Ramos (cell line): ENCODE data around the gene KIF3B.
"Not testable (repeated sequence)": the region's sequence is repeated elsewhere in the genome, so short reads cannot be mapped to it uniquely, and the experiment has no call there.

Experiments used
- in situ Hi-C: fragments of 300-500 bp; cut with MboI; formaldehyde crosslinking; loops from one replicate; pipeline ENCODE4 v1.14.3; 2022; ENCODE audit warnings: low sequenced_read_pairs; ENCODE audit not compliant: unreplicated experiment

Gene KIF3B

DNA sequence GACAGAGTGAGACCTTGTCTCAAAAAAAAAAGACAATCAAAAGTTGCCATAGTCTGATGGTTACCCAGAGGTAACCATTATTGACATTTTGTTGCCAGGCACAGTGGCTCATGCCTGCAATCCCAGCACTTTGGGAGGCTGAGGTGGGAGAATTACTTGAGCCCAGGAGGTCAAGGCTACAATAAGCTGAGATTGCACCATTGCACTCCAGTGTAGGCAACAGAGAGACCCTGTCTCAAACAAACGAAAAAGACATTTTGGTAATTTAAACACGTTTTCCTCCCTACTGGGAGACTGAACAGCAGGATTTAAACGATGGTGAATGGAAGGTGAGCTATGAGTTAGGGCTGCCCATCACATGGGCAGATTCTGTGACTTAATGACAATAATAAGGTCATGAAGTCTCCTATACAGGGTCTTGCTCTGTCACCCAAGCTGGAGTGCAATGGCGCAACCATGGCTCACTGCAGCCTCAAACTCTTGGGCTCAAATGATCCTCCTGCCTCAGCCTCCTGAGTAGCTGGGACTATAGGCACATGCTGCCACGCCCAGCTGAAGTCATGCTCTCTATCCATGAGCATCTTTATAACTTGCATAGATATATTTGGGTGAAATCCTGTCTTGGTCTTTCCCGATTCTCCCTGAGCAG is 76.5 kb downstream of the KIF3B start:
- in situ Hi-C loops: no loop called here

DNA sequence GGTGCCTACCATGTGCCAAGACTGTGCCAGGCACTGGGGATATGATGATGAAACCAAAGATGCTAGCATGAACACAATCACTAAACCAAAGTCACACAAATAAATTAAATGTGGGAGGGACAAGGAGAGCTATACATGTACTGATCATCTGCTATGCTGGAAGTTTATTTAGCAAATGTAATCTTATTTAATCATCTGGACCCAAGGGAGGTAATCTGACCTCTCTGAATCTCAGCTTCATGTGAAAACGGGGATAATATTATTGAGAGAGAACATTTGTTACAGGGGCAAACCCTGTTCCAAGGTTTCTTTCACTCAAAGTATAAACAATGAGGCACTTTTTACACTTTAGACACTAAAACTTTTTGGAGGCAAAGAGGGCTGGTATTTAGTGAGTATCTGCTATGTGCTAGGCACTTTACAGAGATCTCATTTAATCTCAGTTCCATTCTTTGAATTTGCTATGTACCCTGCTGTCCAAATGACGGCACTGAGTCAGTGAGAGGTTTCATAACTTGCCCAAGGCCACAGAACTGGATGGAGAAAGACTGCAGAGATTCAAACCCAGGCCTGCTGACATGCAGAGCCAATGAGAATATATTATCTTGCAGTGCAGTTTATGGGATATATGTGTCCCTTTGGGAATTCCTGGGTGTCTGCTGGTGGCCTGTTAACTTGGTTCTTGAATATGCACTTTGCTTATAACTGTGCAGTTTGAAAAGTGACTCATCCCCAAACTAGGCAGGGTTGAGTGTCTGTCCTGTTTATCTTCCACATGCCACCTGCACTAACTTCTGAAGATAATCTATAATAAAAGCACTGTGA is 77.4 kb downstream of the KIF3B start:
- in situ Hi-C loops: no loop called here

DNA sequence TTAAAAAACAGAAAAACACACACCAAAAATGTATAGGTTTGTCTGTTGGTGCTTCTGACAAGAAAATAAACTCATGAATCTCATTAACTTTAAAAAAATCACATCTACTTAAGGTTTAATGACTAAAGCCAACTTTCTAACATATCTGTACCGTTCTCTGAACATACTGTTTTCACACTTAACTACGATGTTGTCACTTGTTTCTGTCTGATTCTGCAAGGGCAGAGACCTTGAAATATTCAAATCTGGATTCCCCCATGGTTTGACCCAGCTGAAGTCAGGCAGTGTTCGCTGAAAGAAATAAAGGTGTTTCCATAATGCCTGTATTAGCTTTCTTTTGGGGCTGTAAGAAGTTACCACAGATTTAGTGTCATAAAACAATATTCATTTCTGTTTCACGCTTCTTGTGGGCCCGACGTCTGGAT is 78.0 kb downstream of the KIF3B start:
- in situ Hi-C loops: no loop called here

GRCh38 chr20:32355907-32356621 is 78.6 kb downstream of the KIF3B start:
- in situ Hi-C loops: not testable (repeated sequence)

- in situ Hi-C loops: no loop called here
These were observed 79.3 kb downstream of the KIF3B start for GRCh38 chr20:32356622-32357374.

- in situ Hi-C loops: no loop called here
These were observed 80.0 kb downstream of the KIF3B start for GRCh38 chr20:32357375-32357868.

DNA sequence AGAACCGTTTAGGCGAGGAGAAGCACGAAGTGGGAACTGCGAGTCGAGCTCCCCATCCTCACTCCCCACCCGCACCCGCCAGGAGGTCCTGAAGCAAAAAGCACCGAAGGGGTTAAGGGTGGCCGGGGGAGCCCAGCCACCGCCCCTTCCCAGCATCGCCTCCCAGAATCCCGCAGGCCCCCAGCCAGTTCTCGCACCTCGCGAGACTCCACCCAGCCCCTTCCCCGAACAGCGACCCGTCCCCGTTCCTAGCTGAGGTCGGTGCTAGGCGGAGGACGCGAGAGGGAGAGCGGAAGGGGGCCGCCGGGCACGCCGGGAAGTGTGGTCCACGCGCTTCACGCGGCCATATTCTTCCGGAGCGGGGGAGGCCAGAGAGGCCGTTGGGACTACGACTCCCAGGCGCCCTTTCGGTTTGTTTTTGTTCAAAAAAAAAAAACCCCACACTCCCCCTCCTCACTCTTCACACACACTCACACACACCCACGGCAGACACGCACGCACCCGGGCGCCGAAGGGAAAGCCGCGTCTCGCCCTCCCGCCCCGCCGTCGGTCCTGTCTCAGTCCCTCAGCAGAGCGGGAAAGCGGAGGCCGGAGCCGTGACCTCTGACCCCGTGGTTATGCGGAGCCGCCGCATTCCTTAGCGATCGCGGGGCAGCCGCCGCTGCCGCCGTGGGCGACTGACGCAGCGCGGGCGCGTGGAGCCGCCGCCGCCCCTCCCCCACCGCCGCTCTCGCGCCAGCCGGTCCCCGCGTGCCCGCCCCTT is 80.6 kb downstream of the KIF3B start, which contains the start of gene ASXL1:
ASXL1 (plus strand) TSS at position 463 of the 763 bp plus-strand sequence. CDS start 445 bp downstream, outside the sequence.
- in situ Hi-C loops: no loop called here

- in situ Hi-C loops: no loop called here
These were observed 81.1 kb downstream of the KIF3B start for GRCh38 chr20:32358632-32358882.

DNA sequence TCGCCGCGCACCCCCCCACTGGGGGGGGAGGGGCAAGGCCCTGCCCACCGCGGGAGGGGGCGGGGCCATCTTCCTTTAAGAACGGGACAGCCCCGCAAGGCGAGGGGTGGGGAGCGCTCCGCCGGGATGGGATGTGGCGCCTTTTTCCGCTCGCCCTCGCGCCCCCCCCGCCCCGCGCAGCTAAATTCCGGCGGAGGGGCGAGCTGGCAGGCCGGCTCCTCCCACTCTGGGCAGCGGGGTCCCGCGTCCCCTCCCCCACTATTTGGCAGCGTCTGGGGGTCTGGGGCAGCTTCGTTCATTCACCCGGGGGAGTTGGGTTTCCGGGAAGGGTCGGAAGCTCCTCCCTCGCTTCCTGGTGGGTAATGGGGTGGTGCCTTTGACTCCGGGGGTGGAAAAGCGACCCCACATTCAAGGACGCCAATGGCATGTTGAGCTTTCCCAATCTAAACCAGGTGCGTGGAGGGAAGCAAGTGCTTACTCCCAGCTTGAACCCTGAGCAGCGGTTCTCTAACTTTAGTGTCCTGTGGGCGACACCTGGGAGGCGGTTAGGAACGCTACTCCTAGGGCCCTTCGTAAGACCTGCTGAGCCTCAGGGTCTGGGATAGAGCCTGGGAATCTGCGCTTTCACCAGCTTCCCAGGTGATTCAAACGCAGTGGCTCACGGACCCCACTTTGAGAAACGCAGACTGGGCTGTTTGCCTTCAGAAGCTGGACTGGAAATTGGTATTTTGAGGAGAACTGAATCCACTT is 81.6 kb downstream of the KIF3B start:
- in situ Hi-C loops: no loop called here

GRCh38 chr20:32359633-32360332 is 82.3 kb downstream of the KIF3B start:
- in situ Hi-C loops: no loop called here

GRCh38 chr20:32360333-32360634 is 82.8 kb downstream of the KIF3B start:
- in situ Hi-C loops: no loop called here

DNA sequence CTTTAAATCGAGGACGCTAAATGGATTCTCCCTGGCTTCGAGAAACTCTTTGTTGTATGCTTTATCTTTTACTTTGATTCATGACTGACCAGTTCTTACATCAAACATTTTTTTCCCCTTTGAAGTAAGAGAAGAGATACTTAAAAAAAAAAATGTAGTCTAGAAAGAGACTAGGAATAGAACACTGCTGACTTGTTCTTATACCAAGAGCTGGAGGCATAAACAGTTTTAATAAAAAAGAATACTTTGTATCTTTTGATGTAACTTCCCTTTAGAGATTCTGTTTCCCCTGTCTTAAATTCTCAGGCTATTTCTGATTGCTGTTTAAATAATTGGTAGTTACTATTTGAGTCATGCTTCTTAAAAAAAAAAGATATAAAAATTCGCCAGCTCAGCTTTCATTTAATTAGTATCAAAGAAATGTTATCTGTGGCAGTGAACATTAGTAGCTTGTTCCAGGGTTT is 85.5 kb downstream of the KIF3B start:
- in situ Hi-C loops: no loop called here

GRCh38 chr20:32363492-32363891 is 86.0 kb downstream of the KIF3B start:
- in situ Hi-C loops: no loop called here

- in situ Hi-C loops: no loop called here
These were observed 87.2 kb downstream of the KIF3B start for GRCh38 chr20:32364554-32365208.

GRCh38 chr20:32365564-32365963 is 88.1 kb downstream of the KIF3B start:
- in situ Hi-C loops: no loop called here

GRCh38 chr20:32366380-32366779 is 88.9 kb downstream of the KIF3B start:
- in situ Hi-C loops: no loop called here

DNA sequence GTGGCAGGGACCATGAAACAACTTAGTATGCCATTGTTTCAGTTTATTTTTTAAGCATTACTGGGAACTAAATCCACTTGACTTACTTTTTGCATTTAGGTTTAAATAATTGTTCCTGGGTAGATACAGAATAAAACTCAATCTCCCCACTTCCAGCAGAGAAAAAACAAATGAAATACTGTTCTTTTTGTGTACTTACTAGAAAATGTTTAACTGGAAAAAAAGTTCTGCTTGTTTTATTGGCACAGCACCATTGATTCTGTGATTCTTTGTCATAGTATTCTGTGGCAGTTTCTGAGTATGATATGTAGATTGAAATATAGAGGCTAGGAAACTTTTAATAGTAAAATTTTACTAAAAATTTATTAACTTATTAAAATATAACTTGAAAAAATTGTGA is 90.9 kb downstream of the KIF3B start:
- in situ Hi-C loops: no loop called here

DNA sequence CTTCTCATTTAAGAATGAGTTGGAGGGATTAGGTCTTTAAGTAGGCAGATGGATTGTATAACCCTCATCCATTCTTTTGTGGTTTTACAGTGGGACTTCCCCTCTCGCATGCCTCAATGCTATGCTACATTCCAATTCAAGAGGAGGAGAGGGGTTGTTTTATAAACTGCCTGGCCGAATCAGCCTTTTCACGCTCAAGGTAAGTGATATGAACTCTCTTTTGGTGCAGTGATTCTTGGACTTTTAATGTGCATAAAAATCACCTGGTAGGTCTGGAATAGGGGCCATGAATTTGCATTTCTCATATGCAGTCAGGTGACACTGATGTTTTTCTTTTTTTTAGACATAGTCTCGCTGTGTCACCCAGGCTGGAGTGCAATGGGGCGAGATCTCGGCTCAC is 91.5 kb downstream of the KIF3B start:
- in situ Hi-C loops: no loop called here
